NCI-H748 treated with DMSO at 0.1 percent for 48 hours (cell line): ENCODE measurements around the gene TRIM17.

Experiments
- DNase-seq: peaks from one replicate; lab custom pipeline; 2025; lab: John Stamatoyannopoulos, UW

The TRIM17 gene

DNA sequence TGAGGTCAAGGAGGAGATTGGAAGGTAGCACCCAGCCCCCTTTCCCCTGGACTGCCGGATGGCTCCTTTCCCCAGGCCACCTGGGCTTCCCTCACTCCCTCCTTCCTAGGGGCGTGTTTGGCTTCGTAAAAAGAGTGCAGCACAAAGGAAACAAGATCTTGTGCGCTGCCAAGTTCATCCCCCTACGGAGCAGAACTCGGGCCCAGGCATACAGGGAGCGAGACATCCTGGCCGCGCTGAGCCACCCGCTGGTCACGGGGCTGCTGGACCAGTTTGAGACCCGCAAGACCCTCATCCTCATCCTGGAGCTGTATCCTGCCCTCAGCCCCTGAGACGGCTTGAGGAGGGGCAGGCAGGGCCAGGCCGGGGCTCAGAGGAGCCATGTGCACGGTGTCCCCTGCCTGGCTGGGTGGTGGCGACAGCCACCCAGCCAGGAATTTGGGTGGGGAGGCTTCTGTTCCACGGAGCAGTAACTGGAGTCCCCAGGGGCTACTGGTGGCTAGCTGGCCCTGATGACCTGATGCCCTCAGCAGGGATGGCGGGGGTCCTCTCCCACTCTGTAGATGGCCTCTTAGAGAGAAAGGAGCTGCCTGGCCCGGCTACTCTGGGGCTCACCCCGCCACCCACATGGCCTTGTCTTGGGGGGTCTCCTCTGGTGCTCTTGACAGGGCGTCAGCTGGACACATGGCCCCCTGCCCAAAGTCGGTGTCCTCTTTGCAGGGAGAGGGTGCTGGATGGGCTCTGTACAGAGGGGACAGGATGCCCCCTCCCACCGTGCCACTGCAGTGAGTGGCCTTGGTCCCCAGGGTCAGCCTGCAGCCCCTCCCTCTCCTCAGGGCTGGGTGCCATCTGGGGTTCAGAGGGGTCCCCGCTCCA, 49.6 kb downstream of the TRIM17 start:
- no peak for DNase-seq

DNA sequence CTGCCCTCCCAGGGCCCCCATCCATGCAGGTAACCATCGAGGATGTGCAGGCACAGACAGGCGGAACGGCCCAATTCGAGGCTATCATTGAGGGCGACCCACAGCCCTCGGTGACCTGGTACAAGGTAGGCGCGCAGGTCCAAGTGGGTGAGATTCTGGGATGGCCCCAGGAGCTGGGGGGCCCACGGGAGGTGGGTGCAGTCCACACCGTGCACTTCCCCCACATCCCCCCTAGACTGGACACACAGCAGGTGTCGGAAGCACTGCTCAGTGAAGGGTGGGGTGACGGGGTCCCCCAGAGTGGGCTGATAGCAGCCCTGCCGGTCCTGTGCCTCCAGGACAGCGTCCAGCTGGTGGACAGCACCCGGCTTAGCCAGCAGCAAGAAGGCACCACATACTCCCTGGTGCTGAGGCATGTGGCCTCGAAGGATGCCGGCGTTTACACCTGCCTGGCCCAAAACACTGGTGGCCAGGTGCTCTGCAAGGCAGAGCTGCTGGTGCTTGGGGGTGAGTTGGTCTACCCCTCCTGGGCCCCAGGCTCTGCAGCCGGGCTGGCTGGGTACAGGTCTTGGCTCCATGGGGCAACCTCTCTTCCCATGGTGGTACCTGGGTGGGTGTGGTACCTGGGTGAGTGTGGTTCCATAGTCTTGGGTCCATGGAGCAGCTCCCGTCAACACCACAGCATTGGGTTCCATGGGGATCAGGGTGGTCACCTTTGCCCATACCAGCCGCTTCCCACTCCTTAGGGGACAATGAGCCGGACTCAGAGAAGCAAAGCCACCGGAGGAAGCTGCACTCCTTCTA, 50.4 kb downstream of the TRIM17 start:
- no peak for DNase-seq

DNA sequence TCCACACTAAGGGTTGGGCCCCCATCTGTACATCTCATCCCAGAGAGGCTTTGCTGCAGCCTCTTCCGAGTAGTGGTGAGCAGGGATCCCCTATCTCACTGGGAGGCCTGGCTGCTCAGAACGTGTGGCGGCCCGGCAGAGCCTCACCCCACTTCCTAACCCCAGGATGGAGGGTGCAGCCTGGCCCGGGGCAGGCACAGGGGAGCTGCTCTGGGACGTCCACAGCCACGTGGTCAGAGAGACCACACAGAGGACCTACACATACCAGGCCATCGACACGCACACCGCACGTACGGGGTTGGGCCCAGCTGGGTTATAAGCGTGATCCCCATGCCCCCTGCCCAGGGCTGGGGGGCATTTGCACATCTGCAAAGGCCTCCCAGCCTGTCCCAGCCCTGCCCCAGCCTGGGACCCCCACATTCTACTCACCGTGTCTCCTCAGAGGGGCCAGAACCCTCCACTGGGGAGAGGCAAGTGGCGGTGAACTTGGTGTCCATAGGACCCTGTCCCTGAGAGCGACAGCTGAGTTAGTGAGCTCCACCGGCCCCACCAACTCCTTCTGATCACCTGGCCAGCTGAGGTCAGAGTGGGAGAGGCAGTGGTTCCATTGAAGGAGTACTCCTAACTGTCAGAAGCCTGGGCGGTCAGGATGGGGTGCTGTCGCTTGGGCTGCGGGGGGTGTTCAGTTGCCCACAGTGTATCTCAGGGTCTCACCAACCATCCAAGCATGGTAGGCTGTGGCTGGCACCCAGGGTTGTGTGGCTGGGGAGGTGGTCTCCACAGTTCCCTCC, 51.2 kb downstream of the TRIM17 start:
- DNase-seq = no peak

GRCh38 chr1:228364706-228365213, 51.9 kb downstream of the TRIM17 start:
- no peak for DNase-seq

GRCh38 chr1:228364068-228364705, 52.5 kb downstream of the TRIM17 start:
- no peak for DNase-seq

DNA sequence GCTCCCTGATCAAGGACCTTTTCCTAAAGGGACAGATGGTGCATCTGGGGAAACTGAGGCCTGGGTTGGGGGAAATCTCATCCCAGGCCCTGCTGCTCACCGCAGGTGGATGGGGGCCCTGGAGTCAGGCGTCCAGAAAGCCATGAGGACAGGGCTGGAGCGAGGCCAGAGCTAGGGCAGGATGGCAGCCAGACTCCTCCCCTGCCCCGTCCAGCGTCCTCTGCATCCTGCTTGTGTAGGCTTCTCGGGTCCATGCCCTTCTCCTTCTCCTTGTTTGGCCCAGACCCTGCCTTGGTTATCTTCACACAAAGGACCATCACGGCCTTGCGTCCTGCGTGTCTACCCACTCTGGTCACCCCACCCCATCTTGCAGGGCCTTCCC, 53.0 kb downstream of the TRIM17 start:
- no peak for DNase-seq

DNA sequence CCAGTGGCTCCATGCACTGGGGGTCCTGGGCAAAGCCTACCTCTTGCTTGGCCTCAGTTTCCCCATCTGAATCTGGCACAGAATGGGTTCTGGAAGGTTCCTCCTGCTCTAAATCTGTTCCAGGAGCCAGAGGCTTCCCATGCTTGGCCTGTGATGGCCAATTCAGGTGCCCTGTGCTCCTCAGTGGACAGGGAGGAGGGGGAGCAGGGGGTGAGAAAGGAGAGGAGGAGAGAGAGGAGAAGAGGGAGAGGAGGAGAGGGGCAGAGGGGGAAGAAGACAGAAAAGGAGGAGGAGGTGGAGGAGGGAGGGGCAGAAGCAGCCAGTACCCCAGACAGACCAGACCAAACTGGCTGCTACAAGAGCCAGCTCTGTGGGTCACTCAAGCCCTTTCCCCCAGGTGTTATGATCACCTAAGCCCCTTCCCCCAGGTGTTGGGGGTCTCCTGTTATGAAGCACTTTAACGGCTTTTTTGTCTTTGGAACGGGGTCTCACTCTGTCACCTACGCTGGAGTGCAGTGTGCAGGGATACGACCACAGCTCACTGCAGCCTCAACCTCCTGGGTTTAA, 53.7 kb downstream of the TRIM17 start:
- no peak for DNase-seq

DNA sequence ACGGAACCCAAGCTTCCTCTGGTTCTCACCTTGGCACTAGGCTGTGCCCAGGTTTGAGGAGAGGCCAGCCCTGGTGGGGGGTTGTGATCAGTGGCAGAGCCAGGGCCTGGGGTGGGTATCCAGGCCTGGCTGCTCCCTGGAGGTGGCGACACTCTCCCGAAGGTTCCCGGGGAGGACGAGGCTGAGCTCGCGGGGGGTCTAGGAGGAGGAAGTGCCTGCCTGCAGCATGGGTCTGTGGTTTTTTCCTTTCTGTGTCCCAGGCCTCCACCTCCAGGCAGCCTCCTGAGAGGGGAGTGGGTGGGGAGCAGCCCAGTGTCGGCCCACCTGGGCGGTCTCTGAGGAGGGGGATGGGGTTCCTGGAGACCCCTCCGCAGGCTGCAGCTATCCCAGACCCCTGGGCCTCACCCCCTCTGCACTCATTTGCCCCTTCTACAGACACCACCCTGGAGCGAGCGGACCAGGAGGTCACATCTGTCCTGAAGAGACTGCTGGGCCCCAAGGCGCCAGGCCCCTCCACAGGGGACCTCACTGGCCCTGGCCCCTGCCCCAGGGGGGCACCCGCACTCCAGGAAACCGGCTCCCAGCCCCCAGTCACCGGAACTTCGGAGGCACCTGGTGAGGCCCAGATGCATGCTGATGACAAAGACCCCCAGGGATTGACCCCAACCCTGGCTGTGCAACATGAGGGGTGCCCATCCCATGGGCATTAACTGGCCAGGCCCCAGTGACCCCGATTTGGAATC, 54.3 kb downstream of the TRIM17 start:
- DNase-seq = no peak

DNA sequence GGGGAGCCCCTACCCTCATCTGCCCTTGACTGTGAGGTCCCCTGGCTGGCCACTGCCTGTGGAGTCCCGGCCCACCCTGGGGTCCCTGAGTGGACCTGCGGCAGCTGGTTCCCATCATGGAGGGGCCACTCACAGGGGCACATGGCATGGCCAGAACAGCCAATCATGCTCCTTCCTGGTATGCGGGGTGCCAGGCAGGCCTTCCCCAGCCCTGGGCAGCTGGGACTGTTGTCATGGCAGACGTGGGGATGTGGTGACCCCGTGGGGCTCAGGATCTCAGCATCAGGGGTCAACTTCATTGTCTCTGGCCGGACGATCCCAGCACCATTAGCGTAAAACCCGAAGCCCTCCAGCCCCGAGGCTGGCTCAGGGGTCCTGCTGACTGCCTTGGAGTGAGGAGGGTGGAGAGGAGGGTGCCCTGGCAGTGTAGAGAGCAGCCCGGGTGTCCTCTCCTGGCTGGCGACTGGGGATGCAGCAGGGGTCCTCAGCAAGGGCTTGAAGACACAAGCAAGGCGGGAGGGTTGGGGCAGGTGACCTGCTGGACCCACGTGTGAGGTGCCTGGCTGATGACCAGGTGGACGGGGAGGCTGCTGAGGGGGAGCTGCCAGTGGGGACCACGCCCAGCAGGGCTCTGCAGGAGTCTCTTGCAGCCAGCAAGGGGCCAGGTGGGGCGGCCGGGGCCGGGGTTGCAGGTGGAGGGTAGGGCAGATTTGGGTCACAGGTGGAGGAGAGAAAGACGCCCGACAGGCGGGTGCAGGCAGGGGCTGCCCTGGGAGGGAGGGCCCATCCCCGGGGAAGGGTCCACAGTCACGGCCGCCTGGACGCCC, 55.1 kb downstream of the TRIM17 start:
- DNase-seq = no peak

DNA sequence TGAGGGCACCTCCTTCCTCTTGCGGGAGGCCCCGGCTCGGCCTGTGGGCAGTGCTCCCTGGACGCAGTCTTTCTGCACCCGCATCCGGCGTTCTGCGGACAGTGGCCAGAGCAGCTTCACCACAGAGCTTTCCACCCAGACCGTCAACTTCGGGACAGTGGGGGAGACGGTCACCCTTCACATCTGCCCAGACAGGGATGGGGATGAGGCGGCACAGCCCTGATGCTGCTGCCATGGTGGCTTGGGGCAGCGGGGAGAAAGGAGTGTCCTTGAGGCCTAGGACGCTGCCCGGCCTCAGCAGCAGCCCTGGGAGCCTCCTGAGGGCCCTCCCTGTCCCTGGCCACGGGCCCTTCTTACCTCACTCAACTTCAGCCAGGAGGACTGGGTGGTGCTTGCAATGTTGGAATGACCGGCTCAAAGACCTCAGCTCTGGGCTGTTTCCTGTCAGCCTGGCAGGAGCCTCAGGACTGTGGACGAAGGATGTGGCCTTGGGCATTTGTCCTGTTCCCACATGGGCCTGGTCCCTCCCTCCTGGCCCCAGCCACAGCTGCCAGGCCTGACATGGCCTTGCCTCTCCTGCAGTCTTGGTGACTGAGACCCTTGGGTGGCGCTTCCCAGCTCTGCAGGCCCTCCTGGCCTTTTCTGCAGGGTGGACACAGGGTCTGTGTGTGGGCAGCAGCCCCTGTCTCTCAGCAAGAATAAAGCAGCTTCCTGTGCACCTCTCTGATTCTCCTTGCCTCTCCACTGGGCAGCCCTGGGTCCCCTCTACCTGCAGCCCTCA, 55.9 kb downstream of the TRIM17 start:
- no peak for DNase-seq

DNA sequence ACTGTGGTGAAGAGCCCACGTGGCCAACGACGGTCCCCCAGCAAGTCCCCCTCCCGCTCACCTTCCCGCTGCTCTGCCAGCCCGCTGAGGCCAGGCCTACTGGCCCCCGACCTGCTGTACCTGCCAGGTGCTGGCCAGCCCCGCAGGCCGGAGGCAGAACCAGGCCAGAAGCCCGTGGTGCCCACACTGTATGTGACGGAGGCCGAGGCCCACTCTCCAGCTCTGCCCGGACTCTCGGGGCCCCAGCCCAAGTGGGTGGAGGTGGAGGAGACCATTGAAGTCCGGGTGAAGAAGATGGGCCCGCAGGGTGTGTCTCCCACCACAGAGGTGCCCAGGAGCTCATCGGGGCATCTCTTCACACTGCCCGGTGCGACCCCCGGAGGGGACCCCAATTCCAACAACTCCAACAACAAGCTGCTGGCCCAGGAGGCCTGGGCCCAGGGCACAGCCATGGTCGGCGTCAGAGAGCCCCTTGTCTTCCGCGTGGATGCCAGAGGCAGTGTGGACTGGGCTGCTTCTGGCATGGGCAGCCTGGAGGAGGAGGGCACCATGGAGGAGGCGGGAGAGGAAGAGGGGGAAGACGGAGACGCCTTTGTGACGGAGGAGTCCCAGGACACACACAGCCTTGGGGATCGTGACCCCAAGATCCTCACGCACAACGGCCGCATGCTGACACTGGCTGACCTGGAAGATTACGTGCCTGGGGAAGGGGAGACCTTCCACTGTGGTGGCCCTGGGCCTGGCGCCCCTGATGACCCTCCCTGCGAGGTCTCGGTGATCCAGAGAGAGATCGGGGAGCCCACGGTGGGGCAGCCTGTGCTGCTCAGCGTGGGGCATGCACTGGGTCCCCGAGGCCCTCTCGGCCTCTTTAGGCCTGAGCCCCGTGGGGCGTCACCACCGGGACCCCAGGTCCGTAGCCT, 56.8 kb downstream of the TRIM17 start:
- DNase-seq = no peak

- DNase-seq = no peak
Observed at GRCh38 chr1:228358764-228359612, 57.7 kb downstream of the TRIM17 start.

GRCh38 chr1:228358039-228358763, 58.5 kb downstream of the TRIM17 start:
- no peak for DNase-seq
